ENCODE results near the gene RFC3.
"Not testable (repeated sequence)": the region's sequence is repeated elsewhere in the genome, so short reads cannot be mapped to it uniquely, and the experiment has no call there.

The RFC3 gene, protein sequence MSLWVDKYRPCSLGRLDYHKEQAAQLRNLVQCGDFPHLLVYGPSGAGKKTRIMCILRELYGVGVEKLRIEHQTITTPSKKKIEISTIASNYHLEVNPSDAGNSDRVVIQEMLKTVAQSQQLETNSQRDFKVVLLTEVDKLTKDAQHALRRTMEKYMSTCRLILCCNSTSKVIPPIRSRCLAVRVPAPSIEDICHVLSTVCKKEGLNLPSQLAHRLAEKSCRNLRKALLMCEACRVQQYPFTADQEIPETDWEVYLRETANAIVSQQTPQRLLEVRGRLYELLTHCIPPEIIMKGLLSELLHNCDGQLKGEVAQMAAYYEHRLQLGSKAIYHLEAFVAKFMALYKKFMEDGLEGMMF

GRCh38 chr13:33817901-33818706 is at the start of gene RFC3:
Gene RFC3 (plus strand): TSS chr13:33818149. CDS start chr13:33818179, 30 bp downstream.
- peak; percentile 90 for DNase-seq

DNA sequence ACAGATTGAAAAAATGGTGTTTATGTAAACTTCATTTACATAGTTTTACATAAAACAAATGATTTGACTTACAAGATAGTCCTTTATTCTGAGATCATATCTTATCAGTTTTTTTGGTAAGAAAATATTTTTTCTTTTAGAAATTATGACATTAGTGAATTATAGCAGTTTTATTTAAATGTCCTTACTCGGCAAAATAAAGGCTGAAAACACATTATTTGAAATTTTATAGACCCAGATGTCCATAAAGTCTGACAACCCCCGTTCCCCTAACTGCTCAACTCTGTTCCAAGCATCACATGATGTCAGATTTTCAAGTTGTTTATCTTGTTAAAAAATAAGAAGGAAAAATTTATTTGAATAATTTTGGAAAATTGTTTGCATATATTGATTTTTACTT is 46.7 kb upstream of the RFC3 start:
- no peak for DNase-seq

GRCh38 chr13:33773790-33774462 is 44.0 kb upstream of the RFC3 start:
- no peak for DNase-seq

DNA sequence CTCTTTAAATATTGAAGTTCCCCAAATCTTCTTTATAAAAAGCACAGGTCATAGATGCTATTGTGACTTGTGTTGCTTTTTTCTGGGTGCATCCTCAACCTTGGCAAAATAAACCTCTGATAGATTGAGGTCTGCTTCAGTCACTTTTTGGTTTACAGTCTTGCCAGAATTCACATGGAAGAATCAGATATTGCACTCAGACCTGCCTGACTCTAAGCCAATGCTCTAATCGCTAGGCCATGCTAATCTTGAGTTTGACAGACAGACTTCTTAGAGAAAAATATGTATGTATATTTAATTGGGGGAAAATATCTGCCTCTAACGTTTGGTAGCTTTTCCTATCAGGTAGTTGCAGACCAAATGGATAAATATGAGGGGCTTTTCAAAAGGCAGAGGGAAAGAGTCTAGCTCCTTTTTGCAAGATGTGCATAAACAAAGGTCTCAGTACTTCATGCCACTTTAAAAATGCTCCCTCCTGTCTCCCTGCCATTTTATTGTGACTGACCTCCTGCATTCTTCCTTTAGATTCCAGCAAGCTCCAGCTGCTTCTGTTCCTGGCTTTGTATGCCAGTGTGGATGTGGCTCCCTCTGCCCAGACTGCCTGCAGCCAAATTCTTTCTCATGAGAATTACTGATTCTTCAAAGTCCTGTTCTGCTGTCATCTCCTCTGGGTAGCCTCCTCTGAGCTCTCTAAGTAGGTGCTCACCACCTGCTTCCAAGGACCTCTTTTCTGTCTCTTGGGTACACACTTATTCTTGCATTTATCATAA is 42.4 kb upstream of the RFC3 start:
- DNase-seq: no peak

DNA sequence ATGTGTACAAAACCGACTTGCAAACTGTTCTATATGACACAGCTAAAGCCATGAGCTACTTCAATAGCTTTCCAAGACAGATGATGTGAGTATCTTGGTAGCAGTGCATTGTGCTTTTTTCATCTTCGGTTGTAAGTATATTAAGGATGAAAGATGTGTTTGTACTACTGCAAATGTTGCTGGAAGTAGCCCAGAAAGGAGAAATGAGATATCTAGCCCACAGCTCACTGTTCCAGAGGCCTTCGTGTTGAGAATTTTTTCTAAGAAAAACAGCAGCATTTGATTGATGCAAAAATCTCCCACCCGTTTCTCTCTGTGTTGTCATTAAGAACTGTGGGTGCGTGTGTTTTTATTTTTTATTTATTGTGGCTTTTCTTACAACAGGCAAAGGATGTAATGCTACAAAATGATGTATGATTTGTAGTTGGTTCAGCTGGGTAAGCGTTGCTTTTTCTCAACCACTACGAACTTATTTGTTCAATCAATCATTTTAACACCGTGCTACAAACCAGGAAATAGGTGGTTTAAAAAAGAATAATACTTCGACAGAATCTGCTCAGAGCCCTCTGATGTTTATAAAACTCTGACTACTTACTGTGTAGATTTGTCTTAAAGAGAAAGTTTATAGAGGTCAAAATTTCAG is 41.6 kb upstream of the RFC3 start:
- no peak for DNase-seq

DNA sequence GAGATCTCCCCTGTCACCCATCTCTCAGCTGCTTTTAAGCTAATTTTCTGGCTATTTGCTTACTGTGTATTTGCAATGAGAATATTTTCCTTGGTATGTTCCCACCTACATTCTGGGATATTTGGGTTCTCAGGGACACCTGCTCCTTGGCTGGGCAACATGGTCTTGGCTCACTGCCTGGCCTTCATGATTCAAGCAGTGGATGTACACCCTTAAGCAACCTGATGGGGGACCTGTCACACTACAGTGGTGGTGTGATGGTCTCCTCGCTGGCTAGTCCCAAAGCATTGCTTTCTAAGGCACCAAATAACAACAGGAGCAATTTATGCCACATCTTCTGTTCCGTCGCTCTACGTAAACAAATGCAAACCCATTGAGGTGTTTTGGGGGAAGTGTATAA is 35.3 kb upstream of the RFC3 start:
- no peak for DNase-seq

GRCh38 chr13:33783212-33783611 is 34.7 kb upstream of the RFC3 start:
- not testable (repeated sequence) for DNase-seq

GRCh38 chr13:33784738-33785137 is 33.2 kb upstream of the RFC3 start:
- DNase-seq: no peak

- no peak for DNase-seq
Measured at GRCh38 chr13:33785384-33785783, 32.6 kb upstream of the RFC3 start.

DNA sequence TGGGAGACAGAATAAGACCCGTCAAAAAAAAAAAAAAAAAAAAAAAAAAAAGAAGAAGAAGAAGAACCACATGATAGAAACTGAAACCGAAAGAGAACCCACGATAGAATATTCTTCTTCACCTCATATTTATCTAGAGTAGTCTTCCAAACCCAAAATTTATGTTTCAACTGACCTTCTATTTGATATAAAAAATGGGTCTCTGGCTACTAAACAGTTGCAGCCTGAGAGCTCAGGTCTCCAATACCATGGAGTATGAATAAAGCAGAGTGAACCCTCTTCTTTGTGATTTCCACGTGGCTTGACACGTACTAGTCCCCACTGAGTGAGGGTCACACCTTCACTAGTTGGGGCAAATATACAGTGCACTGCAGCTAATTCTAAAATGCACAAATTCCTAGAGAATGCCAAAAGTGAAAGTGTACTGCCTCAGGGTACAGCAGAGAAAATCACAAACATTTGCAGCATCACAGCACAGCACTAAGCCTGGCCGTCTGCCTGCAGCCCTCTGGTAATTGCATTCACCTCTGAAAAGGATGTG is 30.8 kb upstream of the RFC3 start:
- DNase-seq: no peak

DNA sequence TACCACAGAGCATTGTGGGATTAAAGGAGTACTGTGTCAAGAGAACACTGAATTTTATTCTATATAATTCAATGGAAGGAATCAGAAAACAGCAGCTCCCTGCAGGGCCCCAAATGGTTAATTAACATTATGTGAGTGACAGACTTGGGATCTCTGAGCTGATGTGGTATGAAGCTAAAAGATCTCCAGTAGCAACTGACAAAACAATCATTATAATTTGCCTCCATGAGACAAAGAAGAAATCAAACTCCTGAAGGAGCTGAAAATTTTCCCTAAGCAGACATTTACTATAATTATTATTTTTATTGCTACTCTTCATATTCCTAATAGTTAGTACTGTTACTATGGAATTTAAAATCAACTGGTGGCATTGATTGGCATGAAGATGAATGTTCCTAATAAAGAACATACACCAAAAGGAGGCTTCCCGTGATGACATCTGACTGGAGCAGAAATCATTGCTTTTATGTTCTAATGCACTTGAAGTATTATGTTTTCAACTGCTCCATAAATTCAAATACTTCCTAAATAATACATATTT is 28.8 kb upstream of the RFC3 start:
- no peak for DNase-seq

DNA sequence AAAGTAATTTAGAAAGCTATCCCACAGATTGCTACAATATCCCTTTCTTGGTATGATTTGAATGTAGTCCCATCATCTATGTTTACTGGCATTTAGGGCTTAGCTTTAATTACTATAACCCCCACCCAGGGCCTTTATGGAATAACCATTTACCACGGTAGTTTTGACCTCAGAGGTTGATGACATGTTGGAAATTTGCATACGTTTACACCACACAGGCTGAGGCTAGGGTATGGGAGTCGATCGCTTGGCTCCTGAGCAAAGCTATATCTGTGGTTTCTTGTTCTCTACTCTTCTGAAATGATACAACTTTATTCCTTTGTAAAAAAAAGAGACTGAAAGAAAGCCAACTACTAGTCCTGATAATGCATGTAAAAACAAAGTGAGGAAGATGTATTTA is 28.2 kb upstream of the RFC3 start:
- no peak for DNase-seq

DNA sequence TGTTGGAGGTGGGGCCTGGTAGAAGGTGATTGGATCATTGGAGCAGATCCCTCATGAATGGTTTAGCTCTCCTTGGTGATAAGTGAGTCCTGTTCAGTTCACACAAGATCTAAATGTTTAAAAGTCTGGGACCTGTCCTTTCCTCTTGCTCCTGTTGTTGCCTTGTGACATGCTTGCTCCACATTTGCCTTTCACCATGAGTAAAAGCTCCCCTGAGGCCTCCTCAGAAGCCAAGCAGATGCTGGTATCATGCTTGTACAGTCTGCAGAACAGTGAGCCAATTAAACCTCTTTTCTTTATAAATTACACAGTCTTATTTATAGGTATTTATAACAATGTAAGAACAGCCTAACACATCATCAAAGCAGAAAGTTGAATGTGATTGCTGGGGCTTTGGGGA is 24.2 kb upstream of the RFC3 start:
- no peak for DNase-seq

DNA sequence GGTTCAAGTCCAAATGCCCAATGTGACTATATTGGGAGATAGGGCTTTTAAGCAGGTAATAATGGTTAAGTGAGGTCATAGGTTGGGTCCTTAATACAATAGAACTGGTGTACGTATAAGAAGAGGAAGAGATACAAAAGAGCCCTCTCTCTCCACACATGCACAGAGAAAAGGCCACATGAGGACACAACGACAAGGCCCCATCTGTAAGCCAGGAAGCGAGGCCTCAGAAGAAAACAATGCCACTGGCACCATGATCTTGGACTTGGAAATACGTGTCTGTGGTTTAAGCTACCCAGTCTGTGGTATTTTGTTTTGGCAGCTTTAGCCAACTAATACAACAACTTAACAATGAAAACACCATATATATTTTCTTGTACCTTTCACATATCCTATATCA is 23.4 kb upstream of the RFC3 start:
- no peak for DNase-seq

- DNase-seq: no peak
Measured at GRCh38 chr13:33796095-33796494, 21.9 kb upstream of the RFC3 start.

- no peak for DNase-seq
Measured at GRCh38 chr13:33797622-33798021, 20.3 kb upstream of the RFC3 start.

- no peak for DNase-seq
Measured at GRCh38 chr13:33798023-33798422, 19.9 kb upstream of the RFC3 start.

DNA sequence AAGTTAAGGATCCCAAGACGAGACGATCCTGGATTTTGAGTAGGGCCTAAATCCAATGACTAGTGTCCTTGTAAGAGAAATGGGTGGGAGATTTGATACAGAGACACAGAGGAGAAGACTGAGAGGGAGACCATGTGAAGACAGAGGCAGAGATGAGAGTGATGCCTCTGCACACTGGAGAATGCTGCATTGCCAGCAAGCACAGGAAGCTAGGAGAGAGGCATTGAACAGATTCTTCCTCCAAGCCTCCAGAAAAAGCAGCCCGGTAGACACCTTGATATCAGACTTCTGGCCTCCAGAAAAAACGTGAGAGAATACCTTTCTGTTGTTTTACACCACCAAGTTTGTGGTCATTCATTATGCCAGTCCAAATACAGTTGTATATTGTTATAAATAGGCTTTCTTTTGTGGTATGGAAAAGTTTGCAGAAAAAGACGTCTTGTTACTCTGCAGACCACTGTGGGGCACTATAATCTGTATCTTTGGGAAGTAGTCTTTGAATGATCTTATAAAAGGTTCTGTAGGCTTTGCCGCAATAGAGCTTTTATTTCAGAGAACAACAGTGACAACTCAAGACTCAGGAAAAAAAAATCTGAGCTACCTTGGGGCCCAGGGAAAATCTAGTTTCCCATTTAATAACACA is 17.9 kb upstream of the RFC3 start:
- DNase-seq: no peak

- DNase-seq: no peak
Measured at GRCh38 chr13:33800646-33801186, 17.2 kb upstream of the RFC3 start.

DNA sequence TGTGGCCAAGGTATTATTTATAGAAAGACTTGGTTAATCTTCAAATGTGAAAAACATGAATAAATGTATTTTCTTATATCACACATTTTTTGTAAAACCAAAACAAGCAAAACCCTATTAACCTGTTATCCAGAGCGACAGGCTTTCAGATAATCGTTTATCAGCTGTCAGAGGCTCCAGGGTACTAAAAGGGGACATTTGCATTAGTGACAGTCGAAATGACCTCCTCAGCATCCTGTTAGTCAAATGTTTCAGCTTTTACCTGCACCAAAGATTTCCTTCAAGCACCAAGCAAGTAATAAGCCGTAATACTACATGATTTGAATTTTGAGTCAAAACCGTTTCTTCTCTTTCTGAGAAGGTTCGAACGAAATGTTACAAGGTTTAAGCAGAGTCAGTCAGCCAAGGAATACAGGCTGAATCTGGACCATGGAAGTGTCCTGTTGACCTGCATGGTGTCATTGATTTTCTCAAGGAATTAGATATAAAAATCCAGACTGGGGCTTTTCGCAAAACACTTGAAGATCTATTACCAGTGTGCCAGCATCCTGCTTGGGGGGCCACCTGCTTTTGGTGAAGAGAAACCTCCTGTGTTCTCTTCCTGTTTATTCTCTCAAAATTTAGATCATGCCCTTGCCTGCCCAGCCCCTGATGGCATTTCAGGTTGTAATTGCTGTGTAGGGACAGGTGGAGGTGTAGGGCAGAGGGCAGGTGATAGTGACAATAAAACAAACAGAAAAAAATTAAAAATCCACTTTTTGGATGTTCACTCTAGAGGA is 11.3 kb upstream of the RFC3 start:
- no peak for DNase-seq

Measured in CD4-positive, alpha-beta T cell treated with Interleukin-15 for 1 hour (primary cell).